GM15510 (cell line): ENCODE data around the gene FGB.

Source experiments
- POLR2A ChIP-seq: IDR thresholded peaks from 3 replicates; pipeline ENCODE4 v1.6.1; 2011; ENCODE audit warnings: borderline replicate concordance; ENCODE audit not compliant: insufficient read length; ENCODE audit errors: extremely low read depth

Gene FGB

GRCh38 chr4:154618708-154619315 is 56.0 kb downstream of the FGB start:
- no peak for TF ChIP-seq POLR2A

DNA sequence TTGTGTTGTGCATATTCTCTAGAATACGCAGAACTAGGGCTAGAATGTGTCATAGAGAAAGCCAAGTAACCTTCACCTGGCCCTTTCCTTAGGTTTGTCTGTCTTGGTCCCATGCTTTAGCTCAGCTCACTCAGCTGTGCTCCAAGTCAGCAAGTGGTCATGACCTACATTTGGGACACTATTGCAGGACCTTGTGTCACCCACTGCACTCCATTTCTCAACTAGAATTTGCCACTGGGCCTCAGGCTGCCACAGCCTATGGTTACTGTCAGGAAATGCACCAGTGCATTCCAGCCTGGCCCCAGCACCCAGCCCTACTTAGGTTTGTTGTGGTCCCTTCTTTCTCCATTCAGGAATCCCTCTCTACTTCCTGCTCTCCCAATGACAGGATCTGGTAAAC is 57.3 kb downstream of the FGB start:
- TF ChIP-seq POLR2A: no peak
